ENCODE measurements around the gene DCTD. TPM values are rescaled to one million over a fixed set of nuclear protein-coding genes. Genes with fewer than 3 reads are reported as not detected.

The DCTD gene
- total RNA-seq (2022; extraction: Qiagen RNA extraction) = 73.1 to 80.4 TPM (median 74.1 TPM) in 5 replicates

GRCh38 chr4:182917182-182918043 is at the start of gene DCTD:
Gene DCTD, minus strand, starts transcription at chr4:182917386. Its CDS starts 1,818 bp downstream, at chr4:182915568.

Other genes starting within 250 kb of the DCTD start
- 12.3 to 18.5 TPM (median 16.5 TPM) in 5 replicates for gene WWC2, start 181.9 kb upstream of the DCTD start, total RNA-seq (2022; extraction: Qiagen RNA extraction)